ENCODE measurements around the gene MLEC. TPM values are rescaled to one million over a fixed set of nuclear protein-coding genes. Genes with fewer than 3 reads are reported as not detected.

The MLEC gene
- total and polyA plus RNA-seq, 10 donors: 7.7 to 117 (median 68.9) TPM

DNA sequence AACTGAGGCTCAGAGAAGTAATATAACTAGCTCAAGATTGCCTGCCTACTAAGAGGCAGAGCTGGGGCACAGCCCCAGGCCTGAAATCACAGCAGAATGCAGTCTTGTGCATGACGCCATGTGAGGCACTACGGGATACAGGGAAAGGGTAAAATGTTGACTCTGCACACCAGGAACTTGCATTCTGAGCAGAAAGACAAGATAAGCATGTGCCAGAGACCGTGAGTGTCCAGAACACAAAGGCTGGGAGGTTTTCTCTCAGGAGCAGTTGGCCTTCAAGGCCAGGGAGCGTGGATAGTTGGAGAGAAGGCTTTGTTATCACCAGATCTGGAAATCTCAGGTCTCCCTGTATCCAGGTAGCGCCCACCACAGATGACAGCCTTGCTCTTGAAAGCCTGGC lies 23.2 kb upstream of the MLEC start:
- intact Hi-C loops (cut with DNase I; ENCODE audit: low total_unique reads): no loop called here
- TF ChIP-seq, protein P1, sequence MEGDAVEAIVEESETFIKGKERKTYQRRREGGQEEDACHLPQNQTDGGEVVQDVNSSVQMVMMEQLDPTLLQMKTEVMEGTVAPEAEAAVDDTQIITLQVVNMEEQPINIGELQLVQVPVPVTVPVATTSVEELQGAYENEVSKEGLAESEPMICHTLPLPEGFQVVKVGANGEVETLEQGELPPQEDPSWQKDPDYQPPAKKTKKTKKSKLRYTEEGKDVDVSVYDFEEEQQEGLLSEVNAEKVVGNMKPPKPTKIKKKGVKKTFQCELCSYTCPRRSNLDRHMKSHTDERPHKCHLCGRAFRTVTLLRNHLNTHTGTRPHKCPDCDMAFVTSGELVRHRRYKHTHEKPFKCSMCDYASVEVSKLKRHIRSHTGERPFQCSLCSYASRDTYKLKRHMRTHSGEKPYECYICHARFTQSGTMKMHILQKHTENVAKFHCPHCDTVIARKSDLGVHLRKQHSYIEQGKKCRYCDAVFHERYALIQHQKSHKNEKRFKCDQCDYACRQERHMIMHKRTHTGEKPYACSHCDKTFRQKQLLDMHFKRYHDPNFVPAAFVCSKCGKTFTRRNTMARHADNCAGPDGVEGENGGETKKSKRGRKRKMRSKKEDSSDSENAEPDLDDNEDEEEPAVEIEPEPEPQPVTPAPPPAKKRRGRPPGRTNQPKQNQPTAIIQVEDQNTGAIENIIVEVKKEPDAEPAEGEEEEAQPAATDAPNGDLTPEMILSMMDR (IDR thresholded peaks at IDR 0.05 in 8 of 11, conservative IDR thresholded peaks at IDR 0.05 in 3 of 11): no peak
- TF ChIP-seq POLR2AphosphoS5 (IDR thresholded peaks at IDR 0.05): no peak
- TF ChIP-seq POLR2A (IDR thresholded peaks at IDR 0.05): no peak
- peaks cover 0 to 48% (median 17%) of the 10 kb centered on the region in 6 donors for H3K4me1 ChIP-seq
- WGBS, 5 donors: 86 to 91% (median 89%) methylated on average over 5 of the region's 5 CpGs
- H3K4me3 ChIP-seq: no peak overlapping the region
- no peak overlapping the region for H3K27ac ChIP-seq
- DNase-seq: no peak
- no peaks in the 10 kb centered on the region for H3K36me3 ChIP-seq
- no peaks in the 10 kb centered on the region for H3K9me3 ChIP-seq
- H3K27me3 ChIP-seq (replicated peaks in 1 of 7): no peaks in the 10 kb centered on the region

DNA sequence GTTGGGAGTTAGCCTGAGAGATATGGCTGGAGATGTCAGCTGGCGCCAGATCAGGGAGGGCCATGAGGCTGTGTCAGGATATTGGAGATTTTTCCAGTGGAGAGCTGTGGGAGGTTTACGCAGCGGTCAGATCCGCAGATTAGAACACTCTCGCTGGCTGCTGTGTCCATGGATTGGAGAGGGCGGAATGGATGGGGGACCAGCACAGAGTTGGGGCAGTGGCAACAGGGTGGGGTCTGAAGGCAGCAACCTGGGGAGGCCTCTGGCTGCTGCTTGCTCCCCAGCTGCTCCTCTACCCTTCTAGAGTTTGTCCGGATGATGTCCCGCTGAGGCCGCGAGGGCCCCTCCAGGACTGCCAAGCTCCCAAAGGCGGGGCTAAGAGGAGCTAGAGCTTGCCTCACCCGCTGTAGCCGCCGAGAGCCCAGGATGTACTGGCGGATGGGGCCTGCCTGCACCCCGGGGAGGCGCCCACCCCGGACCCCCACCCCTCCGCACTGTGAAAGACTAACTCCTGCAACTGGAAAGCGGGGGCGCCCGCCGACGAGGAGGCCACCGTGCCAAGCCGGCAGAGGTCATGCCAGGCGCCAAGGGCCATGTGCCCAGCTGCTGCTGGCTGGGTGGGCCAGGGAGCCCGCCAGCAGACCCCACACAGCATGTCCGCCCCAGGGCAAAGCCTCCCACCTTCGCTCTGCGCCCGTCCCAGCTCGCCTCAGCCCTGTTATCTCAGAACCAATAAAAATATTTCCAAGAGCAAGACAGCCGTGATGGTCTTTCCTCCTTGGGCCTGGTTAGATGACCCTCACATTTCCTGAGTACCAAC lies 20.2 kb upstream of the MLEC start:
- Histone ChIP-seq H3K36me3 (no peaks in the 10 kb centered on the region), H3K27me3 (replicated peaks in 1 of 7) (no peaks in the 10 kb centered on the region), H3K4me3 (no peak overlapping the region), H3K4me1 (peaks cover 4 to 57% (median 24%) of the 10 kb centered on the region in 6 donors), H3K9me3 (no peaks in the 10 kb centered on the region), H3K27ac (no peak overlapping the region)
- DNase-seq: no peak
- TF ChIP-seq, protein P1 (IDR thresholded peaks at IDR 0.05 in 8 of 11, conservative IDR thresholded peaks at IDR 0.05 in 3 of 11): no peak
- TF ChIP-seq POLR2A (IDR thresholded peaks at IDR 0.05): no peak
- no peak for TF ChIP-seq POLR2AphosphoS5 (IDR thresholded peaks at IDR 0.05)
- intact Hi-C loops (cut with DNase I; ENCODE audit: low total_unique reads): no loop called here
- 90 to 96% (median 92%) methylated on average over 26 to 34 of the region's 34 CpGs for WGBS, 5 donors

DNA sequence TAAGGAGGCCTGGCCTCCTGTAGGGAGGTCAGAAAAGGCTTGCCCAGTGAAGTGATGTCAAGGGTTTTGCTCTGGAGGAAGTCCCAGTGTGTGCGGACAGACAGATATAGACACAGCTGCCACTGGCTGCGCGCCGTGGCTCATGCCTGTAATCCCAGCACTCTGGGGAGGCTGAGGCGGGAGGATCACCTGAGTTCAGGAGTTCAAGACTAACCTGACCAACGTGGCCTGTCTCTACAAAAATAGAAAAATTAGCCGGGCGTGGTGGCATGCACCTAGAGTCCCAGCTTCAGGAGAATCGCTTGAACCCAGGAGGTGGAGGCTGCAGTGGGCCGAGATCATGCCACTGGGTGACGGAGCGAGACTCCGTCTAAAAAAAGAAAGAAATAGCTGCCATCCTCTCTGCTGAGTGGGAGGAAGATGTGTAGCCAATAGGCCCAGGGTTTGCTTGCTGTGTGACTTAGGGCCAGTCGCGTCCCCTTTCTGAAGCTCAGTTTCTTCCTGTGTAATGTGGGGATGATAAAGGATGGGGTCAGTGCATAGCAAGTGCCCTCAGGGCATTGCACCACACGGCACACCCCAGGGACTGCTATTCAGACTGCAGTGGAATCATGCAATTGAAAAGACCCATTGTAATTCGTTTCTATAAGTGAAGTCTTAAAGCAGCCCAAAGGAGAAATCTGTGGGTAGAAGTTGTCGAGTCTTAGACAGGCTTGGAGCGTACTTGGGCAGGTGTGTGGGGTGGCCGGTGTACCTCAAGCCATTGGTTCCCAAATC lies 18.7 kb upstream of the MLEC start:
- TF ChIP-seq POLR2A (IDR thresholded peaks at IDR 0.05): no peak
- TF ChIP-seq POLR2AphosphoS5 (IDR thresholded peaks at IDR 0.05): no peak
- TF ChIP-seq, protein P1 (IDR thresholded peaks at IDR 0.05 in 8 of 11, conservative IDR thresholded peaks at IDR 0.05 in 3 of 11): no peak
- H3K27me3 ChIP-seq (replicated peaks in 1 of 7): no peaks in the 10 kb centered on the region
- no peaks in the 10 kb centered on the region for H3K36me3 ChIP-seq
- 83 to 87% (median 86%) methylated on average over 20 of the region's 20 CpGs for WGBS, 5 donors
- intact Hi-C loops (cut with DNase I; ENCODE audit: low total_unique reads): no loop called here
- peak; percentile 65 for DNase-seq
- H3K4me3 ChIP-seq: no peak overlapping the region
- no peak overlapping the region for H3K27ac ChIP-seq
- H3K4me1 ChIP-seq: peaks cover 4 to 53% (median 17%) of the 10 kb centered on the region in 6 donors
- no peaks in the 10 kb centered on the region for H3K9me3 ChIP-seq
